Measurements from ENCODE around the gene MAGEF1.

GRCh38 chr3:184693011-184693975 is 18.6 kb downstream of the MAGEF1 start:
- TF ChIP-seq, protein P1, sequence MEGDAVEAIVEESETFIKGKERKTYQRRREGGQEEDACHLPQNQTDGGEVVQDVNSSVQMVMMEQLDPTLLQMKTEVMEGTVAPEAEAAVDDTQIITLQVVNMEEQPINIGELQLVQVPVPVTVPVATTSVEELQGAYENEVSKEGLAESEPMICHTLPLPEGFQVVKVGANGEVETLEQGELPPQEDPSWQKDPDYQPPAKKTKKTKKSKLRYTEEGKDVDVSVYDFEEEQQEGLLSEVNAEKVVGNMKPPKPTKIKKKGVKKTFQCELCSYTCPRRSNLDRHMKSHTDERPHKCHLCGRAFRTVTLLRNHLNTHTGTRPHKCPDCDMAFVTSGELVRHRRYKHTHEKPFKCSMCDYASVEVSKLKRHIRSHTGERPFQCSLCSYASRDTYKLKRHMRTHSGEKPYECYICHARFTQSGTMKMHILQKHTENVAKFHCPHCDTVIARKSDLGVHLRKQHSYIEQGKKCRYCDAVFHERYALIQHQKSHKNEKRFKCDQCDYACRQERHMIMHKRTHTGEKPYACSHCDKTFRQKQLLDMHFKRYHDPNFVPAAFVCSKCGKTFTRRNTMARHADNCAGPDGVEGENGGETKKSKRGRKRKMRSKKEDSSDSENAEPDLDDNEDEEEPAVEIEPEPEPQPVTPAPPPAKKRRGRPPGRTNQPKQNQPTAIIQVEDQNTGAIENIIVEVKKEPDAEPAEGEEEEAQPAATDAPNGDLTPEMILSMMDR (IDR thresholded peaks at IDR 0.05; ENCODE audit: low read length) = no peak
- no peak for TF ChIP-seq EZH2 (IDR thresholded peaks at IDR 0.05; ENCODE audit: borderline replicate concordance, low read length)

Measured in OCI-LY1 (cell line).